ENCODE data around the gene PRRG2. TPM values are rescaled to one million over a fixed set of nuclear protein-coding genes. Genes with fewer than 3 reads are reported as not detected.

PRRG2 gene
- total and polyA plus RNA-seq, 9 of the 15 experiments (the other 6 are each of a cell fraction or from before 2014, with no cell fraction given), result 0.06 to 1.1 (median 0.33) TPM

DNA sequence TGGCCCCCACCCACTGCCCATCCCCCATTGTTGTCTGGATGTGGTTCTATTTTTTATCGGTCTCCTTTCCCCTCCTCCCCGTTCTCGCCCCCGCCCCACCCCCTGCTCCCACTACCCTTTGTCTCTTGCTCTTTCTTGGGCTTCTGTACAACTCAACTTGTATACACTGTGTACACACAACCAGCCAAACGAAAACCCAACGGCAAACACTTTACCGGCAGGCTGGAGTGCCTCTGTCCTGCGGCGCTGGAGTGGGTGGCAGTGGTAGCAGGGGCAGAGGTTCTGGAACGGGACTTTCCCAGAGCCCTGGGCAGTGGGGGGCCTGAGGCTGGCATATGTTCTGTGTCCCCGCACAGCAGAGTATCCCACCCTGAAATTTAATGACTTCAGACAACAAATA is 45.1 kb downstream of the PRRG2 start:
- BruUV-seq (replicated peaks), result no TSS peak

DNA sequence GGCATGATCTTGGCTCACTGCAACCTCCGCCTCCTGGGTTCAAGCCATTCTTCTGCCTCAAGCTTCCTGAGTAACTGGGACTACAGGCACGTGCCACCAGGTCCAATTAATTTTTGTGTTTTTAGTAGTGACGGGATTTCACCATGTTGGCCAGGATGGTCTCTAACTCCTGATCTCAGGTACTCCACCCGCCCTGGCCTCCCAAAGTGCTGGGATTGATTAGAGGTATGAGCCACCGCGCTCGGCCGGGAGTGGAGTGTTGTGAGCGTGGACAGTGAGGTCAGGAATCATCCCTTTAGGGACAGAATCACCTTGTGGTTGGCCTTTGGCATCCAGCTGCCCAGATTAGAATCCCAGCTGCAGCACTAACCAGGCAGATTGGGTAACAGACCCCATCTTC is 48.5 kb downstream of the PRRG2 start:
- ChIA-PET POLR2A (interaction anchor here (1.8 kb wide), 1 partner anchor 11 kb away, joined by 6 read pairs; the partner anchor contains the start of gene RRAS), CTCF (ENCODE audit: low intra/inter-chr PET ratio) (no interaction called here)
- intact Hi-C loops (cut with micrococcal nuclease), result no loop called here
- TF ChIP-seq, protein P1, sequence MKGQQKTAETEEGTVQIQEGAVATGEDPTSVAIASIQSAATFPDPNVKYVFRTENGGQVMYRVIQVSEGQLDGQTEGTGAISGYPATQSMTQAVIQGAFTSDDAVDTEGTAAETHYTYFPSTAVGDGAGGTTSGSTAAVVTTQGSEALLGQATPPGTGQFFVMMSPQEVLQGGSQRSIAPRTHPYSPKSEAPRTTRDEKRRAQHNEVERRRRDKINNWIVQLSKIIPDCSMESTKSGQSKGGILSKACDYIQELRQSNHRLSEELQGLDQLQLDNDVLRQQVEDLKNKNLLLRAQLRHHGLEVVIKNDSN (CRISPR knock-in tag; IDR thresholded peaks at IDR 0.05), result no peak
- no peak for TF ChIP-seq POLR3A (IDR thresholded peaks at IDR 0.05; ENCODE audit: borderline replicate concordance, extremely low read depth, insufficient read depth, insufficient read length)
- TF ChIP-seq, protein P2, sequence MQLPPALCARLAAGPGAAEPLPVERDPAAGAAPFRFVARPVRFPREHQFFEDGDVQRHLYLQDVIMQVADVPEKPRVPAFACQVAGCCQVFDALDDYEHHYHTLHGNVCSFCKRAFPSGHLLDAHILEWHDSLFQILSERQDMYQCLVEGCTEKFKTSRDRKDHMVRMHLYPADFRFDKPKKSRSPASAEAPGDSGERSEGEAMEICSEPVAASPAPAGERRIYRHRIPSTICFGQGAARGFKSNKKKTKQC (CRISPR knock-in tag; IDR thresholded peaks at IDR 0.05), result no peak

More for the DNA sequence above, 45.1 kb downstream of the PRRG2 start:
- intact Hi-C loops (cut with micrococcal nuclease) (no loop called here), in situ Hi-C loops (cut with MboI) (no loop called here)
- H3K9ac ChIP-seq (ENCODE audit: insufficient read depth in 1 of 2, low read depth in 2 of 2, low read length in 2 of 2), result no peak overlapping the region
- ChIA-PET CTCF (ENCODE audit: low intra/inter-chr PET ratio) (no interaction called here), POLR2A (no interaction called here)
- no peak overlapping the region for H2AFZ ChIP-seq (ENCODE audit: low read depth, low read length)
- H3K4me2 ChIP-seq (ENCODE audit: insufficient read depth, low read length), result no peak overlapping the region
- H3K9me3 ChIP-seq (replicated peaks; ENCODE audit: control insufficient read depth, insufficient read depth, low read depth, low read length), result no peaks in the 10 kb centered on the region
- peaks cover 4 to 13% of the 10 kb centered on the region in 2 experiments; a peak in 2 of 5 replicates for H3K4me1 ChIP-seq (replicated peaks in 1 of 2; ENCODE audit: control insufficient read depth in 2 of 2, insufficient read depth in 2 of 2, low read length in 2 of 2)
- H3K4me3 ChIP-seq, result no peak overlapping the region
- H4K20me1 ChIP-seq (replicated peaks; ENCODE audit: control insufficient read depth, insufficient read depth, low read length), result no peaks in the 10 kb centered on the region
- H3K9me1 ChIP-seq (ENCODE audit: control insufficient read depth, insufficient read depth, low read length), result no peaks in the 10 kb centered on the region
- no peaks in the 10 kb centered on the region for H3K27me3 ChIP-seq (ENCODE audit: control insufficient read depth in 2 of 2, insufficient read depth in 2 of 2, low read length in 2 of 2)
- no peak for DNase-seq (ENCODE audit: extremely low read depth in 1 of 4, low spot score in 3 of 4)
- H3K27ac ChIP-seq (ENCODE audit: extremely low read depth, low read depth, low read length), result no peak overlapping the region
- no peak for ATAC-seq
- WGBS (ENCODE audit: insufficient coverage, low coverage, missing lambda C conversion rate), result 92% methylated on average over 6 of the region's 11 CpGs
- TF ChIP-seq, protein P3, sequence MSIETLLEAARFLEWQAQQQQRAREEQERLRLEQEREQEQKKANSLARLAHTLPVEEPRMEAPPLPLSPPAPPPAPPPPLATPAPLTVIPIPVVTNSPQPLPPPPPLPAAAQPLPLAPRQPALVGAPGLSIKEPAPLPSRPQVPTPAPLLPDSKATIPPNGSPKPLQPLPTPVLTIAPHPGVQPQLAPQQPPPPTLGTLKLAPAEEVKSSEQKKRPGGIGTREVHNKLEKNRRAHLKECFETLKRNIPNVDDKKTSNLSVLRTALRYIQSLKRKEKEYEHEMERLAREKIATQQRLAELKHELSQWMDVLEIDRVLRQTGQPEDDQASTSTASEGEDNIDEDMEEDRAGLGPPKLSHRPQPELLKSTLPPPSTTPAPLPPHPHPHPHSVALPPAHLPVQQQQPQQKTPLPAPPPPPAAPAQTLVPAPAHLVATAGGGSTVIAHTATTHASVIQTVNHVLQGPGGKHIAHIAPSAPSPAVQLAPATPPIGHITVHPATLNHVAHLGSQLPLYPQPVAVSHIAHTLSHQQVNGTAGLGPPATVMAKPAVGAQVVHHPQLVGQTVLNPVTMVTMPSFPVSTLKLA (conservative IDR thresholded peaks at IDR 0.05), result no peak
- H3K36me3 ChIP-seq (ENCODE audit: control insufficient read depth, insufficient read depth, low read length), result peaks cover 37% of the 10 kb centered on the region; the same call in 1 of the 3 replicates
- FAIRE-seq, result no peak
- H3K79me2 ChIP-seq (ENCODE audit: control insufficient read depth, insufficient read depth, low read length), result no peaks in the 10 kb centered on the region

More for the DNA sequence above, 48.5 kb downstream of the PRRG2 start:
- Histone ChIP-seq H3K4me2 (ENCODE audit: insufficient read depth, low read length) (no peak overlapping the region), H3K9ac (ENCODE audit: insufficient read depth in 1 of 2, low read depth in 2 of 2, low read length in 2 of 2) (peak overlapping the region in 1 of 2 experiments; percentile 33; a peak in 1 of 4 replicates), H3K9me1 (ENCODE audit: control insufficient read depth, insufficient read depth, low read length) (no peaks in the 10 kb centered on the region), H3K27ac (ENCODE audit: extremely low read depth, low read depth, low read length) (no peak overlapping the region), H3K79me2 (ENCODE audit: control insufficient read depth, insufficient read depth, low read length) (no peaks in the 10 kb centered on the region), H4K20me1 (replicated peaks; ENCODE audit: control insufficient read depth, insufficient read depth, low read length) (no peaks in the 10 kb centered on the region), H3K27me3 (ENCODE audit: control insufficient read depth in 2 of 2, insufficient read depth in 2 of 2, low read length in 2 of 2) (no peaks in the 10 kb centered on the region), H3K9me3 (replicated peaks; ENCODE audit: control insufficient read depth, insufficient read depth, low read depth, low read length) (no peaks in the 10 kb centered on the region), H2AFZ (ENCODE audit: low read depth, low read length) (no peak overlapping the region), H3K4me1 (replicated peaks in 1 of 2; ENCODE audit: control insufficient read depth in 2 of 2, insufficient read depth in 2 of 2, low read length in 2 of 2) (peaks cover 6 to 12% of the 10 kb centered on the region in 2 experiments; a peak in 3 of 5 replicates), H3K36me3 (ENCODE audit: control insufficient read depth, insufficient read depth, low read length) (peaks cover 22% of the 10 kb centered on the region; the same call in 1 of the 3 replicates), H3K4me3 (no peak overlapping the region)
- WGBS (ENCODE audit: insufficient coverage, low coverage, missing lambda C conversion rate), result 80% methylated on average over 4 of the region's 9 CpGs
- in situ Hi-C loops (cut with MboI), result no loop called here
- DNase-seq (ENCODE audit: extremely low read depth in 1 of 4, low spot score in 3 of 4), result no peak
- no TSS peak for BruUV-seq (replicated peaks)
- ATAC-seq, result no peak
- no peak for FAIRE-seq
